HG03196 (cell line): ENCODE measurements around the gene PRKAB1.

Source experiments
- ATAC-seq: cut with Tn5 transposase; IDR thresholded peaks from one replicate; pipeline ENCODE4 v1.9.1; 2021; ENCODE audit not compliant: unreplicated experiment

The PRKAB1 gene

DNA sequence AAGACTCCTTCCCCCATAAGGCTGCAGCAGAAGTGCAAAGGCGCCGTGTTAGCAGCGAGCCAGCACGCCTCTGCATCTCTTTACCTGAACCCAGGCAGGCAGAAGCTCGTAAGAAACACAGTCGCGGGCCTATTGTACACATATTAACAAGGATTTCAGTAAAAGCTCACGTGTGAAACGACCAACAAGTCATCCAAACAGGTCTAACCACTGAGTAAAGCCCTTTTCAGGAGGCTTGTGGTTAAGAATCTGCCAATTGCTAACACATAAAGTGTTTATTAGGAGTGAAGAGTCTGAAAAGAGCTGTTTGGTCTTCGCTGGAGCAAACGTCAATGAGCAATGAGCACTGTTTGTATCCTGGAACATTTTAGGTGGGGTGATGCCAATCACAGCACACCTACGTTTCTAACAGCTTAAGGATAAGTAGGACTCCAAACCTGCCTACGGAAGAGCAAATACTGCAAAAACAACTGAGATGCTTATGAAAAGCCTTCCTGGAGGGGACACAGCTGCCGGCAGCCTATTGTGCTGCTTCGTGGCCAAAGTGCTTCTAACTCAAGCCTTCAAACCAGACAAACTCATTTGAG is 43.1 kb downstream of the PRKAB1 start:
- ATAC-seq, result no peak

DNA sequence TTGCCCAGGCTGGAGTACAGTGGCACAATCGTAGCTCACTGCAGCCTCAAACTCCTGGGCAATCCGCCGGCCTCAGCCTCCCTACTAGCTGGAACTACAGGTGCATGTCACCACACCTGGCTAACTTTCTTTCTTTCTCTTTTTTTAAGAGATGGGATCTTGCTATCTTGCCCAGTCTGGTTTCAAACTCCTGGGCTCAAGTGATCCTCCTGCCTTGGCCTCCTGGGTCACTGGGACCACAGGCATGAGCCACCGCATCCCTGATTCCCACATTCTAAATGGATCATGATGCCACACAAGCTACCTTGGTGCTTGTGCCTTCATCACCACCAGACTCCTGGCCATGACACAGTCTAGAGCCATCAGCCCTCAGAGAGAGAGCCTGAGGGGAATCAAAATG is 43.8 kb downstream of the PRKAB1 start:
- no peak for ATAC-seq

DNA sequence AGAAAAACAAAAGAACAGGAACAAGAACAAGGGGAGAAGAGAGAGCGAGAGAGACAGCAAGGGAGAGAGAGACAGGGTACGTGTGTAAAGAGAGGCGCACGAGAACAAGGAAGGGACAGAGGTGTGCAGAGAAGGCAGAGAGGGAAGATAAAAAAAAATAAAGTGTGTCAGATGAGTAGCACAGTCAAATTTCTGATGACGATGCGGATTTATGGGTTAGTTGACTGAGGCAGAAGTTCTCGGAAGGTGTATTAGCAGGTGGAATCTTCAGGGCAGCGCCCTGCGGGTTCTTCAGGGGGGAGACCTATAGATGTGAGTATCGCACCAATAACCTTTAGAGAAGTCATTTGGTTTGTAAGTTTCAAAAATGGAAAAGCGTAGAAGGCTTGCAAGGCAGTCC is 44.8 kb downstream of the PRKAB1 start:
- no peak for ATAC-seq

DNA sequence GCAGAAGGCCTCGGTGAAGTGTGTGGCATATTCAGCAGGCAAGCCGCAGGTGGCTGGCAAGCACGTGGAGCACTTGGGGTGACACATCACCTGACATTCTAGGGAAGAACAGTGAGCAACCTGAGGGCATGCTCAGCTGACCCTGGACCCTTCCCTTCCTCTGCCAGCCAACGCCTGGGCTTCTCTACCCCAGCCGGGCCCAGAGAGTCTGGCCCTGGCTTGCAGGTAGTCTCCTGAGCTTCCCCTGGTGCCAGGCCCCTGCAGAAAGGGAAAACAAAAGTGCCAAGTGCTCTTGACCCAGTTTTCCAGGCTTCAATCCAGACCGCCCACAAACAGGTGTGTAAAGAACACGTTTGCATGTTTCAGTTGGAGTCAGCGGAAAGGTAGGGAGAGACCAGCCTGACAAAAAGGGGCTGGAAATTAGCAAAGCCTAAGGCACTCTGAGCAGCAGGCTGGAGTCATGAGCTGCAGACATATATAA is 45.7 kb downstream of the PRKAB1 start:
- no peak for ATAC-seq

DNA sequence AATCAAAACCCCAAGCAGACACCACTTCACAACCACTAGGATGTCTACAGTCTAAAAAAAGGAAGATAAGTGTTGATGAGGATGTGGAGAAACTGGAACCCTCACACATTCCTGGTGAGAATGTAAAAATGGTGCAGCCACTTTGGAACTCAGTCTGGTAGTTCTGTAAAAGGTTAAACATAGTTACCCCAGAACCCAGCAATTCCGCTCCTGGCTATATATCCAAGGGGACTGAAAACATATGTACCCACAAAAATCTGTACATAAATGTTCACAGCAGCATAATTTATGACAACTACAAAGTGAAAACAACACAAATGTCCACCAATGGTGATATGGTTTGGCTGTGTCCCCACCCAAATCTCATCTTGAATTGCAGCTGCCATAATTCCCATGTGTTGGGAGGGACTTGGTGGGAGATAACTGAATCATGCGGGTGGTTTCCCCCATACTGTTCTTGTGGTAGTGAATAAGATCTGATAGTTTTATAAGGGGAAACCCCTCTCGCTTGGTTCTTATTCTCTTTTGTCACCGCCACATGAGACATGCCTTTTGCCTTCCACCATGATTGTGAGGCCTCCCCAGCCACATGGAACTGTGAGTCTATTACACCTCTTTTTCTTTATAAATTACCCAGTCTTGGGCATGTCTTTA is 46.8 kb downstream of the PRKAB1 start:
- ATAC-seq, result no peak

DNA sequence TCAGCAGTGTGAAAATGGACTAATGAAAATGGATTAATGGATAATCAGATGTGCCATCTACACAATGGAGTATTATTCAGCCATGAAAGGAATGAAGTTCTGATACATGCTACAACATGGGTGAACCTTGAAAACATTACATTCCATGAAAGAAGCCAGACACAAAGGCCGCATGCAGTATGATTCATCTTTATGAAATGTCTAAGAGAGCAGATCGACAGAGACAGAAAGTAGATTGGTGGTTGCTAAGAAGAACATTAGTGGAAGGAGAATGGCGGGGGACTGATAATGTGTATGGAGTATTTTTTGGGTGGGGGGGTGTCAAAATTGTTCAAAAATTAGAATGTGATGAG is 47.3 kb downstream of the PRKAB1 start:
- no peak for ATAC-seq

DNA sequence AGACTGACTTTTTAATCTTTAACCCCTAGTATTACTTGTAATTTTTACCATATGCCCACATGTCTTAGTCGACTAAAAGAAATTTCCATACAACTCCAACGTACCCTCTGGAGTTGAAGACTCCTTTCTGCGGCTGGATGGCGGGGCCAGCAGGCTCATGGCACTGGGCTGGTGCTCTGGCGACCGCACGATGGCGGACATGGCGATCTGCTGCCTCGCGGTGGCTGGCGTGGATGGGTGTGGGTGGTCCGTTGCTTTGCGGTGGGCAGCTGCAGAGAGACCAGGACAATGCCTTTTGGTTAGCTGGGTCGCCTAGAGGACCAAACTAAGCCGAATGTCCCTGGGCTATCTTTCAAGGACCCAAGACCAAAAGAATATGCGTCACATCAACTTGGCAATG is 50.2 kb downstream of the PRKAB1 start:
- no peak for ATAC-seq

DNA sequence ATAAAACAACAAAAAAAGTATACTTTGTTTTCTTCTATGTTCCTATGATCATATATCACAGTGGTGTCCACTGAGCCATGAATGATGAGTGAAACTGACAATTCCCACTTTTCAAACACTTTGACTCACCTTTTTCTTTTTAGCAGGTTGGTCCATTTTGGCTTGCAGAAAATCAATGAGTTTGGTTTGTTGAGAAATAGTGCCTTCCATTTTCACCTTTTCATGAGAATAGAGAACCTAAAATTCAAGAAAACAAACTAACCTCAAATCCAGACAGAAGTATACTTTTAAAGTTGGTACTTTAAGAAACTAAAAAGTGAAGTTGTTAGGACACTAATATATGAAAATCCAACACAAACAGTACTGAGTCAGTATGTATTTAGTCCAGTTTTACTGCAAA is 52.4 kb downstream of the PRKAB1 start:
- ATAC-seq, result no peak

DNA sequence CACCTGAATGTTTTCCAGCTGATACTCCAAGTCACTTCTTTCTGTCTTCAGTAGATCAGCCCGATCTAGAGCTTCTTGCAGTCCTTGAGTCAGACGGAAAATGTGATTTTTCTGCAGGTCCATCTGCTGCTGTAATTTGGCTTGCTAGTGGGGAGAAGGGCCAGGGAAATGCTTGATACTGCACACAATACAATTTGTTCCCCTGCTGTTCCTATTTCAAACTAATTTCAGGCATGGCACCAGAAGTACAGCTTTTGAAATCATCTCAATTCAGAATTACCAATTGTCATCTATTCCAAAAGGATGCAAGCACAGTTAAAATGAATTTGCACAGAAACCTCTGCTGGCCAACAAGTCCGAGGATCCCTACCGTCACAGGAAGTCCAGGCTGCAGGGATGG is 53.4 kb downstream of the PRKAB1 start:
- ATAC-seq, result no peak

DNA sequence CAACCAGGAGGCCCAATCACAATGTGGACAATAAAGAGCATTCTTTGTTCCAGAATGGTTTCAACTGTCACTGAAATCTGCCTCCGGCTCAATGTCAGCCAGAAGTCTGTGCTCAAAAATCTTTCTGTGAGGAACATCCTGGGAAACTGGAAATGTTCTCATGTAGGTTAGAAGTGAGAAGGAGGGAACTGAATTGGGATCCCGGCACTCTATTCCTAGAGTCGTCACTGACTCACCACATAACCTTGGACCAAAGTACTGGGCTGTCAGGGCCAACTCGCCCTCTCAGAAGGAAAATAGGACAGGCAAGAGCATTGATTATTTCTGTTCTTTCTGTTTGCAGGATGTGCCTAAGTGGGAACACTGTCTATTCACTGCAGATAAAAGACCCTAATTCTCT is 57.6 kb downstream of the PRKAB1 start:
- no peak for ATAC-seq

DNA sequence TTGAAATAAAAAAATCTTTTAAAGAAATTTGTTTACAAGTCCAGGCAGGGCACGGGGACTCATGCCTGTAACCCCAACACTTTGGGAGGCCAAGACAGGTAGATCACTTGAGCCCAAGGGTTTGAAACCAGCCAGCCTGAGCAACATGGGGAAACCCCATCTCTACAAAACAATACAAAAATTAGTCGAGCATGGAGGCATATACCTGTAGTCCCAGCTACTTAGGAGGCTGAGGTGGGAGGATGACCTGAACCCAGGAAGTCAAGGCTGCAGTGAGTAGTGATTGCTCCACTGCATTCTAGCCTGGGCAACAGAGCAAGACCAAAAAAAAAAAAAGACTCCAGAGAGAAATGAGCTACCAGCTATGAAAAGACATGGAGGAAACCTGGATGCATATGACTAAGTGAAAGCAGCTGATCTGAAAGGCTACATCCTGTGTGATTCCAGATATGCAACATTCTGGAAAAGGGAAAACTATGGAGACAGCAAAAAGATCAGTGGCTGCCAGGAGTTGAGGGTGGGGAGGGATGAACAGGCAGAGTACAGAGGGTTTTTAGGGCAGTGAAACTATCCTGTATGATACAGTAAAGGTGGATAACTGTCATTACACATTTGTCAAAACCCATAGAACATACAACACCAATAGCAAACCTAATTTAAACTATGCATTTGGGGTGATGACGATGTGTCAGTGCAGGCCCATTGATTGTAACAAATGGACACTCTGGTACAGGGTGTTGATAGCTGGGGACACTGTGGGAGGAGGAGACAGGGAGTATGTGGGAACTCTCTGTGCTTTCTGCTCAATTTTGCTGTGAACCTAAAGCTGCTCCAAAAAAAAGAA is 59.9 kb downstream of the PRKAB1 start:
- no peak for ATAC-seq

DNA sequence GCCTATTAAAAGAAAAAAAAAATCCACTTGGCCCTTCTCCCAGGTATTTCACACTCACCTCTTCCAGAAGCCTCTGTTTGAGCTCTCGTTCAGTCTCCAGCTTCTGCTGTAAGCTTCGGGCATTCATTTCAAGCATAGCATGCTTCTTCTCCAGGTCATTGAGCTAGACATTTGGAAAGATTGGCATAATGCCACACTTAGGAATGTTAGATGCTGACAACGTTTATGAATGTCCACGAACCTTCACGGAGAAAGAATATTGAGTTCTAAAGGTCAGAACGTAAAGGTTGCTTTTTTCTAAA is 60.5 kb downstream of the PRKAB1 start:
- ATAC-seq, result no peak

DNA sequence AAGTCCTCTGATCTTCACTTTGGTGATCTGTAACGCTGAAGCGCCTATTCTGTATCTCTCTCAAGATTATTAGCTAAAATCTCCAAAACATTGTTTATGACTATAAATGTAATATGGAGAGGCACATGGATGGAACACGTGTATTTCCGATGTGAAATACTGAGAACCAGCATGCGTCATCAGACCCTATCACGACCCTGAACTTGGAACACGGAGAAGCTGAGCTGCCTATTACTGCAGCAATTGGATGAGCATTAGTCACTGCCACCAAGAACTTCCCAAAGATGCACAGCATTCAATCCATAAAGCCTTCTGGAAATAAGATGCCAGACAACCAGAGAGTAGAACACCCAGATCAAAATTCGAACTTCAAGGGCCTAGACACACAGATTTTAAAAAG is 61.9 kb downstream of the PRKAB1 start:
- ATAC-seq, result no peak

DNA sequence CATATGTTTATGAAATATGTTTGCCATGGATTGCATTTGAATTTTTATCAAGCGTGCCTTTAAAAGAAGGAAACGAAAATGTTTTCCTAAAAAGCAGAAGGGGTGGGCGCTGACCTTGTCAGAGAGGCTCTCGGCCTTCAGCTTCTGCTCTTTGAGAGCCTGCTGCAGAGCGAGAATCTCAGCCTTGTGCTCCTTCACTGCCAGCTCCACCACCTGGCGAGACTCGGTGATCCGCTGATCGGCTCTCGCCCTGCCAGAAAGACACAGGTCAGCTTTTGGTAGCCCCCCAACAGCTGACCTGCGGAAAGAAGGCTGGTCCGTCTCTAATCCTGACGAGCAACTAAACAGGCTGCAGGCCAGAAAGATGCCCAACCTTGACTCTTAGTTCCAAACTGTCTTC is 62.4 kb downstream of the PRKAB1 start:
- no peak for ATAC-seq
